ENCODE results near the gene TMEM41B.
"Not testable (repeated sequence)": the region's sequence is repeated elsewhere in the genome, so short reads cannot be mapped to it uniquely, and the experiment has no call there.

TMEM41B gene

GRCh38 chr11:9249252-9249651 is 65.1 kb downstream of the TMEM41B start:
- H3K27ac ChIP-seq = no peak overlapping the region
- TF ChIP-seq, protein P1, sequence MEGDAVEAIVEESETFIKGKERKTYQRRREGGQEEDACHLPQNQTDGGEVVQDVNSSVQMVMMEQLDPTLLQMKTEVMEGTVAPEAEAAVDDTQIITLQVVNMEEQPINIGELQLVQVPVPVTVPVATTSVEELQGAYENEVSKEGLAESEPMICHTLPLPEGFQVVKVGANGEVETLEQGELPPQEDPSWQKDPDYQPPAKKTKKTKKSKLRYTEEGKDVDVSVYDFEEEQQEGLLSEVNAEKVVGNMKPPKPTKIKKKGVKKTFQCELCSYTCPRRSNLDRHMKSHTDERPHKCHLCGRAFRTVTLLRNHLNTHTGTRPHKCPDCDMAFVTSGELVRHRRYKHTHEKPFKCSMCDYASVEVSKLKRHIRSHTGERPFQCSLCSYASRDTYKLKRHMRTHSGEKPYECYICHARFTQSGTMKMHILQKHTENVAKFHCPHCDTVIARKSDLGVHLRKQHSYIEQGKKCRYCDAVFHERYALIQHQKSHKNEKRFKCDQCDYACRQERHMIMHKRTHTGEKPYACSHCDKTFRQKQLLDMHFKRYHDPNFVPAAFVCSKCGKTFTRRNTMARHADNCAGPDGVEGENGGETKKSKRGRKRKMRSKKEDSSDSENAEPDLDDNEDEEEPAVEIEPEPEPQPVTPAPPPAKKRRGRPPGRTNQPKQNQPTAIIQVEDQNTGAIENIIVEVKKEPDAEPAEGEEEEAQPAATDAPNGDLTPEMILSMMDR (conservative IDR thresholded peaks at IDR 0.05) = no peak

DNA sequence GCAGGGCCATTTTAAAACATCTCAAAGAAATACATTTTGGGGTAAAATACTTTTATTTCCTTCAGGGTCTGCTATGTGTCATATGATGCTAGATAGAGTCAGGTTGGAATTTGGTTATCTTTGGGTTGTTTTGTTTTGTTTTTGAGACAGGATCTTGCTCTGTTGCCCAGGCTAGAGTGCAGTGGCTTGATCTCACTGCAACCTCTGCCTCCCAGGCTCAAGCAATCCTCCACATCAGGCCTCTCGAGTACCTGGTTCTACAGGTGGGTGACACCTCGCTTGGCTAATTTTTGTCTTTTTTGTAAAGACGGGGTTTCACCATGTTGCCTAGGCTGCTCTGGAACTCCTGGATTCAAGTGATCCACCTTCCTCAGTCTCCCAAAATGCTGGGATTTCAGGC is 66.5 kb downstream of the TMEM41B start:
- TF ChIP-seq, protein P1 (conservative IDR thresholded peaks at IDR 0.05) = no peak
- H3K27ac ChIP-seq = no peak overlapping the region

DNA sequence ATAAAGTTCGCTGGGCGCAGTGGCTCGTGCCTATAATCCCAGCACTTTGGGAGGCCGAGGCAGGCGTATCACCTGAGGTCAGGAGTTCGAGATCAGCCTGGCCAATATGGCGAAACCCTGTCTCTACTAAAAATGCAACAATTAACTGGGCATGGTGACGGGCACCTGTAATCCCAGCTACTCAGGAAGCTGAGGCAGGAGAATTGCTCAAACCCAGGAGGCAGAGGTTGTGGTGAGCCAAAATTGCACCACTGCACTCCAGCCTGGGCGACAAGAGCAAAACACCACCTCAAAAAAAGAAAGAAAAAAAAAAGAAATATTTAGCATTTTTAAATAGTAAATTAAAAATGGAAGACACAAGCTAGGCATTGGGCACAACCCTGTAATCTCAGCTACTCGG is 78.2 kb downstream of the TMEM41B start:
- not testable (repeated sequence) for H3K27ac ChIP-seq

DNA sequence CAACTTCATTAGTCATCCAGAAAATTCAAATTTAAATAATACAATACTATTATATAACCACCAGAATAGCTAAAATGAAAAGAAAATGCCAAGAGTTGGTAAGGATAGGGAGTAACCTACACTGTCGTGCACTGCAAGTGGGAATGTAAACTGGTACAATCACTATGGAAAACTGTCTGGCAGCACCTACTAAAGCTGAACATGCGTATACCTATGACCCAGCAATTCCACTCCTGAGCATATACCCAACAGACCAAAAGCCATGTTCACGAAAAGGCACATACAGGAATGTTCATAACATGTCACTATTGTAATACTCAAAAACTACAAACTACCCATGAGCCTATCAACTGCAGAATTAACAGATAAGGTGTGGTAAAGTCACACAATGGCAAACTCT is 81.9 kb downstream of the TMEM41B start:
- H3K27ac ChIP-seq = no peak overlapping the region
- TF ChIP-seq, protein P1 (conservative IDR thresholded peaks at IDR 0.05) = no peak

DNA sequence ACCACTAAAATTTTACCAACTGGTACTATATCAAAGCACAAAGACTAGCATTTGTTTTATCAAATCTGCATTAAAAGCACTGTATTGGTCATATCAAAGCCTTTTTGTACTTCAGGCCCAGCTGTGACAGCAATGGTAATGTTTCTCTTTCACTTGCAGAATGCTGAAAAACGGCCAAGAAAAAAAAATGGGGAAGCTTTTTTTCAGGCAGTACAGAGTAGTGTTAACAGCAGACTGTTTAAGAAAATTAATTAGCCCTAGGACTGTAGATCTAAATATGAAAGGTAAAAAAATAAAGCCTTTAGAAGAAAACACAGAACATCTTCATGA is 82.6 kb downstream of the TMEM41B start:
- TF ChIP-seq, protein P1 (conservative IDR thresholded peaks at IDR 0.05) = no peak
- H3K27ac ChIP-seq = no peak overlapping the region
